ENCODE measurements around the gene DAAM2. TPM values are rescaled to one million over a fixed set of nuclear protein-coding genes. Genes with fewer than 3 reads are reported as not detected.

Gene DAAM2
- total and polyA plus RNA-seq, 9 of the 15 experiments (the other 6 are each of a cell fraction or from before 2014, with no cell fraction given), result 0.01 to 0.07 TPM; not detected in 7

DNA sequence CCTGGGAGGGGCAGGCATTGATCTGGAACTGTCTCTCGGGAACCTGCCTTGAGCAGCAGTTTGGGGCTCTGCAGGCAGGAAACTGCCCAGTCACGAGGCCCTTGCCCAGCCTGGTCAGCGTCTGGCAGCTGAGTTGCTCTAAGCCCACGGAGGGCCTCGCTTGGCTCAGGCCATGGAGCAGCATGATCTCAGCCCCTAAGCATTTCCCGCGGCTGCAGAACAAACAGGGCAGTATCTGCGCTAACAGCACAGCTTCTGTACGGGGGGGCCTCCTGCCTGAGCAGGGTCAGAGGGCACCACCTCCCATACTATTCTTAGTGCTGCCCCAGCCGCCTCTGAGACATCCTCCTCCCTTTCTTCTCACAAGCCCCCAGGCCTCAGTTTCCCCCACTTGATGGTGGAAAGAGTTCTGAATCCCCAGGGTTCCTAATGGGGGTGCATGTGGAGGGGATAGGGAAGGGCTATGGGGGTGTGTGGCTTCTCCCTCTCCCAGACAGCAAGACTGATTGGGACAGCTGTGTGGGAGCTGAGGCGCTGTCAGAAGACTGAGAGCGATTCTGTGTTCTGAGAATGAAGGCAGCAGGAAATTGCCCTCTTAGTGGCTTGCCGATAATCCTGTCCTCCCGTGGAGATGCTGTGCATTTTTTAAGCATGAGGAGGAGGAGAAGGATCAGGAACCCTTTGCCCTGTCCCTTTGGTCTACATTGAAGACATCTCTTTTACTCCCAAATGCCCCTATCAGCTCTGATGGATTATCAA, 95.7 kb downstream of the DAAM2 start (continued):
- TF ChIP-seq STAG1 (CRISPR knock-in tag; IDR thresholded peaks at IDR 0.05; ENCODE audit: borderline replicate concordance) (no peak), NEUROD1 (IDR thresholded peaks at IDR 0.05; ENCODE audit: borderline replicate concordance, low read depth, low read length, partially characterized antibody) (no peak), PHB (CRISPR knock-in tag; IDR thresholded peaks at IDR 0.05) (no peak), IRF2 (CRISPR knock-in tag; IDR thresholded peaks at IDR 0.05) (no peak), HDAC8 (tag; IDR thresholded peaks at IDR 0.05) (no peak), ZNF175 (CRISPR knock-in tag; IDR thresholded peaks at IDR 0.05; ENCODE audit: low read depth) (no peak), ZNF253 (CRISPR knock-in tag; conservative IDR thresholded peaks at IDR 0.05) (no peak)

DNA sequence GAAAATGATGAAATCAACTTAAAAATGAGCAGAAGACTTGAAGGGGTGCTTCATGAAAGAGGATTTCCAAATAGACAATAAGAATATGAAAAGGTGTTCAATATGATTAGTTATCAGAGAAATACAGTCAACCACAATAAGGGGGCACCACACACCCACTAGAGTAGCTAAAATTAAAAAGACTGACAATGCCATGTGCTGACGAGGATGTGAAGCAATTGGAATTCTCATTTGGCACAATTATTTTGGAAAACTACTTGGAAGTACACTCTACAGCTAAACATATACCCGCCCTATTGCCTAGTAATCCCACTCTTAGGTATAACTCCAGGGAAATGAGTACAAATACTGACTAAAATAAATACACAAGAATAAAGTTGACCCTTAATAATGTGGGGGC, 97.1 kb downstream of the DAAM2 start:
- H3K9me1 ChIP-seq (ENCODE audit: control insufficient read depth, insufficient read depth, low read length), result no peaks in the 10 kb centered on the region
- no peak overlapping the region for H3K27ac ChIP-seq (ENCODE audit: extremely low read depth, low read depth, low read length)
- TF ChIP-seq RBM25 (IDR thresholded peaks at IDR 0.05; ENCODE audit: low read depth, low read length, severe bottlenecking) (peak; percentile 46), RAD21 (CRISPR knock-in tag; conservative IDR thresholded peaks at IDR 0.05 in 1 of 2, IDR thresholded peaks at IDR 0.05 in 1 of 2) (peak in 1 of 2 experiments; percentile 22; a peak in 1 of 4 replicates), ZKSCAN8 (CRISPR knock-in tag; IDR thresholded peaks at IDR 0.05) (no peak)
- ChIA-PET POLR2A (no interaction called here), CTCF (ENCODE audit: low intra/inter-chr PET ratio) (no interaction called here)
- peaks cover 15 to 36% of the 10 kb centered on the region in 2 experiments; a peak in 4 of 5 replicates for H3K27me3 ChIP-seq (ENCODE audit: control insufficient read depth in 2 of 2, insufficient read depth in 2 of 2, low read length in 2 of 2)
- peaks cover 12% of the 10 kb centered on the region for H4K20me1 ChIP-seq (replicated peaks; ENCODE audit: control insufficient read depth, insufficient read depth, low read length)
- no peaks in the 10 kb centered on the region for H3K36me3 ChIP-seq (ENCODE audit: control insufficient read depth, insufficient read depth, low read length)
- no peak overlapping the region for H3K4me2 ChIP-seq (ENCODE audit: insufficient read depth, low read length)
- no TSS peak for BruUV-seq (replicated peaks)
- in situ Hi-C loops (cut with MboI), result no loop called here
- intact Hi-C loops (cut with micrococcal nuclease), result no loop called here
- no peaks in the 10 kb centered on the region for H3K4me1 ChIP-seq (replicated peaks in 1 of 2; ENCODE audit: control insufficient read depth in 2 of 2, insufficient read depth in 2 of 2, low read length in 2 of 2)
- no peak for FAIRE-seq
- no peaks in the 10 kb centered on the region for H3K79me2 ChIP-seq (ENCODE audit: control insufficient read depth, insufficient read depth, low read length)
- H2AFZ ChIP-seq (ENCODE audit: low read depth, low read length), result no peak overlapping the region
- H3K9ac ChIP-seq (ENCODE audit: insufficient read depth in 1 of 2, low read depth in 2 of 2, low read length in 2 of 2), result no peak overlapping the region
- ATAC-seq, result no peak
- no peaks in the 10 kb centered on the region for H3K9me3 ChIP-seq (replicated peaks; ENCODE audit: control insufficient read depth, insufficient read depth, low read depth, low read length)
- 3% methylated on average over 2 of the region's 2 CpGs for WGBS (ENCODE audit: insufficient coverage, low coverage, missing lambda C conversion rate)
- H3K4me3 ChIP-seq, result no peak overlapping the region
- no peak for DNase-seq (ENCODE audit: extremely low read depth in 1 of 4, low spot score in 3 of 4)
